Astrocyte (in vitro differentiated cells and primary cell): Measurements from ENCODE around the gene CD177. TPM values are rescaled to one million over a fixed set of nuclear protein-coding genes. Genes with fewer than 3 reads are reported as not detected.

Experiments used
- DNase-seq: peaks from one replicate; pipeline ENCODE4 v3.0.0-alpha.2; 2010; ENCODE audit warnings: low read depth
- FAIRE-seq: peaks from 2 replicates; lab custom pipeline; 2011; peaks lifted over from hg19 to GRCh38; lab: Jason Lieb, UNC
- H2AFZ ChIP-seq: 2 replicates; pipeline ENCODE4 v1.6.0; 2012; ENCODE audit warnings: low read depth, low read length, inconsistent platforms
- H3K27ac ChIP-seq: 2 replicates; pipeline ENCODE4 v1.5.1; 2011; ENCODE audit warnings: low read depth, low read length, inconsistent platforms
- H3K27me3 ChIP-seq: 2 replicates; pipeline ENCODE4 v1.6.0; 2011; ENCODE audit warnings: low read length, inconsistent platforms; ENCODE audit not compliant: insufficient read depth
- H3K36me3 ChIP-seq: 2 replicates; pipeline ENCODE4 v1.5.1; 2011; ENCODE audit warnings: low read length, inconsistent platforms; ENCODE audit not compliant: insufficient read depth
- H3K4me1 ChIP-seq: 2 replicates; pipeline ENCODE4 v1.5.1; 2011; ENCODE audit warnings: low read length, inconsistent platforms; ENCODE audit not compliant: insufficient read depth
- H3K4me2 ChIP-seq: 2 replicates; pipeline ENCODE4 v1.6.0; 2012; ENCODE audit warnings: low read length, inconsistent platforms
- H3K4me3 ChIP-seq: 2 replicates; pipeline ENCODE4 v1.5.1; 2011; ENCODE audit warnings: low read depth, mild to moderate bottlenecking, low read length, inconsistent platforms; ENCODE audit not compliant: insufficient read depth
- H3K79me2 ChIP-seq: 2 replicates; pipeline ENCODE4 v1.6.0; 2012; ENCODE audit warnings: mild to moderate bottlenecking, low read length, inconsistent platforms; ENCODE audit not compliant: insufficient read depth
- H3K9ac ChIP-seq: 2 replicates; pipeline ENCODE4 v1.6.0; 2012; ENCODE audit warnings: mild to moderate bottlenecking, low read length, inconsistent platforms
- H3K9me3 ChIP-seq: 2 replicates; pipeline ENCODE4 v1.5.1; 2012; ENCODE audit warnings: low read depth, mild to moderate bottlenecking, low read length, inconsistent platforms; ENCODE audit not compliant: insufficient read depth
- H4K20me1 ChIP-seq: 2 replicates; pipeline ENCODE4 v1.6.0; 2012; ENCODE audit warnings: low read length, inconsistent platforms; ENCODE audit not compliant: insufficient read depth
- H3K27ac Mint-ChIP-seq: one replicate; pipeline ENCODE4 v1.8.0; 2021; ENCODE audit warnings: mild to moderate bottlenecking, mixed read lengths; ENCODE audit not compliant: unreplicated experiment
- H3K27me3 Mint-ChIP-seq: one replicate; pipeline ENCODE4 v1.8.0; 2021; ENCODE audit warnings: low read depth, mixed read lengths; ENCODE audit not compliant: unreplicated experiment
- H3K36me3 Mint-ChIP-seq: one replicate; pipeline ENCODE4 v1.8.0; 2021; ENCODE audit warnings: low read depth, mixed read lengths; ENCODE audit not compliant: unreplicated experiment
- H3K4me1 Mint-ChIP-seq: one replicate; pipeline ENCODE4 v1.8.0; 2021; ENCODE audit warnings: low read depth, mixed read lengths; ENCODE audit not compliant: unreplicated experiment
- H3K4me3 Mint-ChIP-seq: one replicate; pipeline ENCODE4 v1.8.0; 2021; ENCODE audit warnings: mild to moderate bottlenecking, moderate library complexity, mixed read lengths; ENCODE audit not compliant: unreplicated experiment
- H3K9me3 Mint-ChIP-seq: one replicate; pipeline ENCODE4 v1.8.0; 2021; ENCODE audit warnings: mild to moderate bottlenecking, mixed read lengths; ENCODE audit not compliant: unreplicated experiment
- CTCF ChIP-seq: IDR thresholded peaks from 2 replicates; pipeline ENCODE4 v1.5.1; 2011; ENCODE audit warnings: low read depth, mild to moderate bottlenecking, inconsistent platforms, low read length, moderate library complexity; ENCODE audit not compliant: insufficient read depth
- EZH2 ChIP-seq: IDR thresholded peaks from 2 replicates; pipeline ENCODE4 v1.6.1; 2012; ENCODE audit warnings: mild to moderate bottlenecking, low read length, inconsistent platforms; ENCODE audit not compliant: insufficient read depth
- total RNA-seq: library from RNA; stranded (reverse); gene quantifications from 2 replicates; pipeline ENCODE4 v1.2.1, GENCODE V29; 2021

CD177 gene
- total RNA-seq, 1 donor from 2014 or later = not detected

GRCh38 chr19:43310221-43310620, 43.3 kb upstream of the CD177 start:
- Histone ChIP-seq H2AFZ (no peak overlapping the region), H3K79me2 (no peaks in the 10 kb centered on the region), H3K36me3 (no peaks in the 10 kb centered on the region), H3K9ac (no peak overlapping the region), H3K27me3 (no peaks in the 10 kb centered on the region), H3K4me2 (no peak overlapping the region), H3K27ac (no peak overlapping the region), H3K9me3 (no peaks in the 10 kb centered on the region), H3K4me3 (no peak overlapping the region), H4K20me1 (no peaks in the 10 kb centered on the region), H3K4me1 (no peaks in the 10 kb centered on the region)
- no peak for DNase-seq
- peaks cover 7% of the 10 kb centered on the region for H3K9me3 Mint-ChIP-seq
- no peaks in the 10 kb centered on the region for H3K27me3 Mint-ChIP-seq
- no peak overlapping the region for H3K27ac Mint-ChIP-seq
- TF ChIP-seq CTCF = no peak
- TF ChIP-seq EZH2 = no peak
- no peak overlapping the region for H3K4me3 Mint-ChIP-seq
- H3K36me3 Mint-ChIP-seq = no peaks in the 10 kb centered on the region
- no peaks in the 10 kb centered on the region for H3K4me1 Mint-ChIP-seq
- FAIRE-seq = no peak

- Histone ChIP-seq H3K27ac (no peak overlapping the region), H3K36me3 (no peaks in the 10 kb centered on the region), H3K9ac (no peak overlapping the region), H3K9me3 (peaks cover 3% of the 10 kb centered on the region), H3K79me2 (no peaks in the 10 kb centered on the region), H3K4me2 (no peak overlapping the region), H3K4me3 (no peak overlapping the region), H3K27me3 (no peaks in the 10 kb centered on the region), H4K20me1 (no peaks in the 10 kb centered on the region), H3K4me1 (no peaks in the 10 kb centered on the region), H2AFZ (no peak overlapping the region)
- DNase-seq (no peak), FAIRE-seq (no peak)
- Mint-ChIP-seq H3K9me3 (peaks cover 7% of the 10 kb centered on the region), H3K27me3 (no peaks in the 10 kb centered on the region), H3K4me3 (no peak overlapping the region), H3K4me1 (no peaks in the 10 kb centered on the region), H3K36me3 (no peaks in the 10 kb centered on the region), H3K27ac (no peak overlapping the region)
- TF ChIP-seq EZH2 (no peak), CTCF (no peak)
Measured at GRCh38 chr19:43311256-43311655, 42.2 kb upstream of the CD177 start.

- H2AFZ ChIP-seq = no peak overlapping the region
- Mint-ChIP-seq H3K9me3 (peaks cover 10% of the 10 kb centered on the region), H3K27ac (no peak overlapping the region), H3K4me1 (no peaks in the 10 kb centered on the region), H3K4me3 (no peak overlapping the region), H3K36me3 (no peaks in the 10 kb centered on the region), H3K27me3 (no peaks in the 10 kb centered on the region)
- H3K27ac ChIP-seq = no peak overlapping the region
- no peaks in the 10 kb centered on the region for H3K4me1 ChIP-seq
- H4K20me1 ChIP-seq = no peaks in the 10 kb centered on the region
- H3K27me3 ChIP-seq = no peaks in the 10 kb centered on the region
- no peak overlapping the region for H3K9ac ChIP-seq
- TF ChIP-seq CTCF (no peak), EZH2 (no peak)
- H3K79me2 ChIP-seq = no peaks in the 10 kb centered on the region
- H3K36me3 ChIP-seq = no peaks in the 10 kb centered on the region
- no peak overlapping the region for H3K4me2 ChIP-seq
- H3K9me3 ChIP-seq = peaks cover 3% of the 10 kb centered on the region
- no peak for FAIRE-seq
- no peak for DNase-seq
- H3K4me3 ChIP-seq = no peak overlapping the region
Measured at GRCh38 chr19:43311706-43312105, 41.8 kb upstream of the CD177 start.
